H1 (cell line): ENCODE results near the gene DELE1. TPM values are rescaled to one million over a fixed set of nuclear protein-coding genes. Genes with fewer than 3 reads are reported as not detected.

ENCODE experiments used
- CHD7 ChIP-seq: fragments of 300-600 bp; sonication (generic); IDR thresholded peaks from 2 replicates; pipeline ENCODE4 v1.7.1; 2012; ENCODE audit warnings: low read length, moderate library complexity, mild to moderate bottlenecking, inconsistent platforms; ENCODE audit not compliant: insufficient replicate concordance
- polyA plus RNA-seq, 7 experiments: library from polyadenylated mRNA; depleted of rRNA in 3 of 7; stranded (reverse) in 5 of 7; unstranded in 2 of 7; fragments of >200 nt in 5 of 7; fragments of 200-250 nt in 2 of 7; gene quantifications; 1 replicate in 5 of 7; 2 replicates in 1 of 7; 4 replicates in 1 of 7; pipeline versions ENCODE4 v1.2.1 to v1.2.3, GENCODE V29; 2011 to 2013; ENCODE audit warnings: missing spikeins in 2 of 7, mixed read lengths in 2 of 7
- total RNA-seq: library from RNA; stranded (reverse); fragmentation: NEBNext Ultra II Directional; extraction: Animal tissue kit (Norgen Biotek cat#: 25700); gene quantifications from 2 replicates; pipeline ENCODE4 v1.2.1, GENCODE V29; 2021

Gene DELE1
- total and polyA plus RNA-seq, 2 of the 8 experiments (the other 6 are each of a cell fraction or from before 2014, with no cell fraction given) = 61.4 to 114 TPM

- TF ChIP-seq CHD7 = no peak
Observed at GRCh38 chr5:141898448-141899049, 25.1 kb upstream of the DELE1 start (continued).
